Measurements from ENCODE around the gene HIVEP3. TPM values are rescaled to one million over a fixed set of nuclear protein-coding genes. Genes with fewer than 3 reads are reported as not detected.

Gene HIVEP3
- total RNA-seq, 1 experiment from 2014 or later = 7.9 TPM

DNA sequence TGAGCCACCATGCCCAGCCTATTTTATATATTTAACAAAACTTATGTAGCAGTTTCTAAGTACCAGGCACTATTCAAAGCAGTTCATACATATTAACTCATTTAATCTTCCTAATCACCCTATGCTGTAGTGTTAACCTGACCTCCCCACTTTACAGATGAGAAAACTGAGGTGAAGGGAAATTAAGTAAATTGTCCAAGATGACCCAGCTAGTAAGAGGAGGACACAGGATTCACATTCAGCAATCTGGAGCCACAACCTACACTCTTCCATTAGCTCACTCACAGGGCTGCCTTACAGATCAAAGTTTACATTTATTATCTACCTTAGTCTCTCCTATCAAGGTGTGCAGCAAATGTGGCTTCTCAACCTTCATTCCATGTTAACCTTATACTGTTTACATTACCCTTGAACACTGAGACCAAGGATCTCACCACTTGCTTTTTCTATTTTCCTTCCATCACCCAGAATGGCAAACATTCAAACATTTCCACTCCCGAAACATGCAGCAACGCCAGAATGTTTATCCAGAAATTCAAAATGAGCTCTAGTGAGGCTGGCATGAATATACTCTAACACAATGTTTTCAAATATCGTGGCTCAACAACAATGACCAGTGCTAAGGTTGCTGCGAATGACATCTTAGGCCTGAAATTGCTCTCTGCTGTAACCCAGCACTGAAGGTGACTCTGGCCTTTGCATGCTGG, 24.5 kb downstream of the HIVEP3 start:
- DNase-seq (ENCODE audit: low spot score) = no peak

GRCh38 chr1:41892301-41892781, 26.4 kb downstream of the HIVEP3 start:
- no peak for DNase-seq (ENCODE audit: low spot score)

DNA sequence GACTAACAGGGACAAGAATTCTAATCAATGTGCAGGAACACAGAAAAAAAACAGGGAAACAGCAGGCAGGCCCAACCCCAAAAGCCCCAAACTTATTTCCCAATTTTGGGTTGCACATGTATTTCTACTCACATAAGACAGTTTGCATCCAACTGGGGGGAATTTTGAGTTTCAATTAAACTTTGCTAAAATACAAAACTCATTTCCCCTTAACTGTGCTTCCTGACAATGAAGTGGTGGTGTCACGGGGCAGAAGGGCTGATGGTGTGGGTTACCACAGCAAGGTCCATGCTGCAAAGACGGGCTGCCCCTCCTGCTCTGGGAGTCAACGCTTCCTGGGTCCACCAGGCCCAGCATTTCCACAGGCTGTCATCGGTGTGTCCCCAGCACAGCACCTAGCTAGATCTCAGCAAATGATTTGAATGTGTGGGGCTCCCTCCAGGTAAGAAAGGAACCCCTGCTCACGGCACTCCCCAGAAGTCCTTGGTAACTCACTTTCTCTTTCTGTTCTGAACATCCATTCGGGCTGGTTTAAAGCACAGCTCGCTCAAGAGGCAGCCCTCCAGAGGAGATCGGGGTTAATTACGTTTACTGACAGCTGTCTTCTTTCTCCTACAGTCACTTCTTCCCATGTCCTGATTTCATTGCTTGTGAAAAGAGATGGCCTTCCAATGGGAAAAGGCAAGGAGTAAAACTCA, 27.4 kb downstream of the HIVEP3 start:
- DNase-seq (ENCODE audit: low spot score) = peak; percentile 65

GRCh38 chr1:41890825-41891198, 27.9 kb downstream of the HIVEP3 start:
- DNase-seq (ENCODE audit: low spot score) = peak; percentile 73

DNA sequence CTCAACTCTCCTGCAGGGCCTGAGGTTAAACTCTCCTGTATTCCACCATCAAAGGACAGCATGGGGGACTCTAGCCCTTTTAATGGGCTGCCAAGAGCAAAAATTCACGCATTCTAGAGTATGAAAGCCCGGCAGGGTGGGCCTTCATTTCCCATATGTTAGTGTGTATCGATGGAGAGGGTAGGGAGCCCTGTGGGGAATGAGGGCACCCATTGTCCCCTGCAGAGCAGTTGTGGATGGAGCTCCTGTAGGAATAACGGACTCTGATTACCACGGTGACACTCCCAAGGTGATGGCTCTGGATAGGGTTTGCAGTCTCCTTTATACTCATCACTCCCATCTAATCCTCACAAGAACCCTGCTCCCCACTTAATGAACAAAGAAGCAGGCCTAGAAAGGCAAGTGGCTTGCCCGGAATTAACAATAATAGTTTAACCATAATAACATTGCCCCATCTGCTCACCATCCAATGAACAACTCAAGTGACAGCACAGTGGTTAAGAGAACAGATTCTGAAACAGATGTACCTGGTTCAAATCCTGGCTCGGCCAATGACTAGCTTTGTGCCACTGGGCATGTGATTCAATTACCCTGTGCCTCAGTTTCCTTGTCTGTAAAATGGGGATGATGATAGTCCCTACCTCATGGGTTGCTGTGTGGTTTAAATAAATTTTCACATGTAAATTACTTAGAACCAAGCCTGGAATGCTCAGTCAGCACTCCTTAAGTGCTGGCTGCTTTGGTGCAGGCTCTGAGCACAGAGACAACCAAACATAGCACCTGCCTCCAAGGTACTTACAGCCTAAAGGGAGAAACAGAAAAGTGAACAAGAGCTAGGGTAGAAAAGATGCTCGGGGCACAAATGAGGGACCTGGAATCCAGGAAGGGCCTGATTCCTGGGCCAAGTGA, 29.0 kb downstream of the HIVEP3 start:
- no peak for DNase-seq (ENCODE audit: low spot score)

GRCh38 chr1:41888756-41889155, 30.0 kb downstream of the HIVEP3 start:
- no peak for DNase-seq (ENCODE audit: low spot score)

DNA sequence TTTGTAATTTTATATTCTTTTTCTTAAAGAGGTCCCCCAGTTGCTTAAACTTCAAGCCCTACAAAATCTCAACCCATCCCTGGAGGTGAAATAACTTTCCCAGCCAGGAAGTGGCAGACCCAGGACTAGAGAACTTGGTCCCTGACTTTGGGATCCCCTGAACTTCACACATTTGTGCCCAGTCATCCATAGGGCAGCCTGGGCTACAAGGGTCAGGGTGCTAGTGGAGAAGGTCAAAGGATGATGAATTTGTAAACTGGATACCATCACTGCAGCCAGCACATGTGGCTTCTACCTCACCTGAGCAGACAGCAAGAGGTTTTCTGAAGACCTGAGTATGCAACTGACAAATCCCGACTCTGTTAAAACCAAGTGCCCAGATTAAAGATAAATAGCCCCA, 31.4 kb downstream of the HIVEP3 start:
- no peak for DNase-seq (ENCODE audit: low spot score)

GRCh38 chr1:41884256-41885230, 34.2 kb downstream of the HIVEP3 start:
- DNase-seq (ENCODE audit: low spot score) = no peak

- DNase-seq (ENCODE audit: low spot score) = no peak
These were observed 35.2 kb downstream of the HIVEP3 start for GRCh38 chr1:41883507-41883906.

- no peak for DNase-seq (ENCODE audit: low spot score)
These were observed 36.2 kb downstream of the HIVEP3 start for GRCh38 chr1:41882486-41882885.

DNA sequence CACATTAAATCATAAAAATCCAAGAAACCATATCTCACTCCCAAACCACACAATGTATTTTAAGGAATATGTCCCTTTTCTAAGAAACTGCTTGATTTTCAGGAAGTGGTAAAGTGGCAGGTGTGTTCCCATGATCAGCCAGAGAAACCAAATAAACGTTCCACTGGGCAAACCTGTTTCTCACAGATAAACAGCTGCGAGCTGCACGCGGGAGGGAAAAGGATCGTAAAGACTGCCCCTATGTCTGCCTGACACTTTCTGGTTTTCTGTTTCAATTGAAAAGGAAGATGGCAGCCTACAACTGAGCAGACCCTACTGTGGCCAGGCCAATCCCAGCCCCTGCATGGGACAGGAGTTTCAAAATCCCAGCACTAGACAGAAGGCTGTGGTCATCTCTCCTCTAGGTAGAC, 36.6 kb downstream of the HIVEP3 start:
- DNase-seq (ENCODE audit: low spot score) = no peak

DNA sequence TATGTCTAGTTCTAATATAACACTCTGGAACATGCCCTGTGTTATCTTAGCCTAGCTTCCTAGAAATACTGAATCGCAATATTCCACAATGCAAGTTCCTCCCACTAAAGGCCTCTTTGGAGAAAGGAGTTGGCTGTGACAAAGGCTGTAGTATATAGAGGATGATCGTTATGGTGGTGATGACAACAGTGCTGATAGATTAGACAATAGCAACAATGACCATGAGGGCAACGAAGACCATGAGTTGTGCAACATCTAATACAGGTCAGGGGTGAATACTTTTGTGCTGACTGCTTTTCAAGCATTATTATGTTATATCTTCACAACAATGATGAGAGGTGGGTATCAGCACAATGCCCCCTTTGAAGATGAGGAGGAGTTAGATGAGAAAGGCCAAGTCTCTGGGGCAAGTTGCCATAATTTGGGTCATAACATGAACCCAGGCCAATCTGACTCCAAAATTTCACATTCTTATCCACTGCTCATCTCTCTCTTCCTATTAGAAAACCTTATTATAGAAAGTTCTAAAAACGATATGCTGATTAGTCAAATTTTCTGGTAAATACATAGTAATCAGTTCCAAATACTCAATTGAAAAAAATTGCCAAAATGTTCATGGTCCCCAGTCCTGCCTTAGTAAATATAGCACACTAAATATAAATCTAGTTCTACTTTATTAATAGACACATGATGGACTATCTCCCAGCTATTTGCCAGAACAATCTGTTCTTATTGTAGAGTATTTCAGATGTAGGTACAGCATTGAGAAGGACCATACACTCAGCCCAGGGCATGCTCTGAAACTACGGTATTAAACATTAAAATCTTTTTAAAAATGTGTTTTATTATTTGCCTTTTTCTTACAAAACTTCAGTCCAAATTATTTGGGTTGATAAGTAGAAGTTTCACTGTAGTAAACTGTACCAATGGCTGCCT, 37.5 kb downstream of the HIVEP3 start:
- no peak for DNase-seq (ENCODE audit: low spot score)

DNA sequence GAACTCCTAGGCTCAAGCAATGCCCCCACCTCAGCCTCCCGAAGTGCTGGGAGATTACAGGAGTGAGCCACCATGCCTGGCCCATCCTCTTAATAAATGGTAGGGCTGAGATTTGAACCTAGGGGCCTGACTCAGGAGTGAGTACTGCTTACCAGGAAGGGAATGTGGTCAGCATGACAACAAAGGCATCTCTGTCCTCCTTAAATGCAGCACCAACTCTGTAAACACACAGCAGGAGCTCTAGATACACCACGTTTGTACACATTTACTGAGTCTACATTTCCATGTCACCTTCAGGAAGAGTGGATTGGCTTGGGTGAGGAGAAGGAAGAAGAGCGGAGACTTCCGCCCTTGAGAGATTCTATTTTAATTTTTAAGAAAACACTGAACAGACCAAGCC, 38.5 kb downstream of the HIVEP3 start:
- DNase-seq (ENCODE audit: low spot score) = no peak

DNA sequence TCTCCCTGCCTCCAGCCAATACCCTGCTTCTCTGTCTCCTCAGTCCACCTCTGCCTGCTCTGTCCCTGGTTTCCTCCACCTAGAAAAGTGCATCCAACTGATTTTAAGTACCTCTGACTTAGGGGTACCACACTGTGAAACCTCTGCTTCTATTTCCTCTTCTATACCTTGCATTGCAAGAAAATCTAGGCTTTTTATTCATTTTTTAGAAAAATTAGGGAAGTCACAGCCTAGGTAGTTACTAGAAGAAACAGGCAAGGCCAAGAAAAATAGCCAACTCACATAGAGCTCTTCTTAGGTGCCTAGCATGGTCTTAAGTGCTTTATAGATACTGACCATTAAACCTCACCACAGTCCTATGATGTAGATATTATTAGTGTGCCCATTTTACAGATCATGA, 39.1 kb downstream of the HIVEP3 start:
- DNase-seq (ENCODE audit: low spot score) = no peak

DNA sequence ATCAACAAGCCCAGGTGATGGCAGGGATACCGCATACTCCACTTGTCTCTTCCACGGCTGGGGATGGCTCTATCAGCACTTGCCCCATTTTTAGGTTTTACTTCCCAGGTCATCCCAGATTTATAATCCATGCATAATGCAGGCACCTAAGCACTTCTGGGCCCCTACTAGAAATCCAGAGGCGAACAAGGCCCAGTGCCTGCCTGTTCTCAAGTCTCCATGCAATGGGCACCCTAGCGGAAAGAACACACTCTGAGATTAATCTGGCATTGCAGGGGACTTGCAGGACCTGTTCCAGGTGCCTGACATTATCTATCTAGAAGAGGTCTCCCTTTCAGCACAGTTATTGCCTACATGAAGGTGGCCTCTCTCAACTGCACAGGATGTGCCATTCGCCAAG, 39.8 kb downstream of the HIVEP3 start:
- DNase-seq (ENCODE audit: low spot score) = no peak

GRCh38 chr1:41878495-41878894, 40.2 kb downstream of the HIVEP3 start:
- DNase-seq (ENCODE audit: low spot score) = no peak

GRCh38 chr1:41876576-41877445, 41.9 kb downstream of the HIVEP3 start:
- no peak for DNase-seq (ENCODE audit: low spot score)

- DNase-seq (ENCODE audit: low spot score) = no peak
These were observed 43.2 kb downstream of the HIVEP3 start for GRCh38 chr1:41875487-41875886.

GRCh38 chr1:41874903-41875411, 43.8 kb downstream of the HIVEP3 start:
- DNase-seq (ENCODE audit: low spot score) = no peak

Measured in A172 (cell line).